GM19468 (cell line): Measurements from ENCODE around the gene BANF2.

Source experiments
- ATAC-seq: cut with Tn5 transposase; IDR thresholded peaks from one replicate; pipeline ENCODE4 v1.9.1; 2021; ENCODE audit warnings: mild to moderate bottlenecking, moderate library complexity, moderate number of reproducible peaks; ENCODE audit not compliant: unreplicated experiment; ENCODE audit errors: extremely low read depth

Gene BANF2

GRCh38 chr20:17663040-17663399, 36.7 kb upstream of the BANF2 start:
- ATAC-seq = no peak

GRCh38 chr20:17663486-17663885, 36.3 kb upstream of the BANF2 start:
- ATAC-seq = no peak

- ATAC-seq = no peak
These were observed 35.6 kb upstream of the BANF2 start for GRCh38 chr20:17664025-17664633.

- ATAC-seq = no peak
These were observed 34.0 kb upstream of the BANF2 start for GRCh38 chr20:17665756-17666155.

- no peak for ATAC-seq
These were observed 33.3 kb upstream of the BANF2 start for GRCh38 chr20:17666481-17666880.

GRCh38 chr20:17667445-17667844, 32.3 kb upstream of the BANF2 start:
- no peak for ATAC-seq

- ATAC-seq = no peak
These were observed 31.3 kb upstream of the BANF2 start for GRCh38 chr20:17668432-17668831.

- ATAC-seq = no peak
These were observed 30.3 kb upstream of the BANF2 start for GRCh38 chr20:17669306-17669931.

GRCh38 chr20:17671011-17671410, 28.8 kb upstream of the BANF2 start:
- ATAC-seq = no peak

- ATAC-seq = no peak
These were observed 28.2 kb upstream of the BANF2 start for GRCh38 chr20:17671565-17671964.

GRCh38 chr20:17673084-17673483, 26.7 kb upstream of the BANF2 start:
- ATAC-seq = no peak

GRCh38 chr20:17674722-17675518, 24.8 kb upstream of the BANF2 start:
- no peak for ATAC-seq

GRCh38 chr20:17675519-17676377, 24.0 kb upstream of the BANF2 start:
- ATAC-seq = no peak

GRCh38 chr20:17676378-17676759, 23.4 kb upstream of the BANF2 start:
- ATAC-seq = no peak

GRCh38 chr20:17676942-17677341, 22.8 kb upstream of the BANF2 start:
- ATAC-seq = no peak

- no peak for ATAC-seq
These were observed 21.5 kb upstream of the BANF2 start for GRCh38 chr20:17678295-17678694.

GRCh38 chr20:17678886-17679285, 20.9 kb upstream of the BANF2 start:
- ATAC-seq = no peak

GRCh38 chr20:17679941-17680835, 19.6 kb upstream of the BANF2 start:
- no peak for ATAC-seq

GRCh38 chr20:17680836-17681725, 18.7 kb upstream of the BANF2 start:
- no peak for ATAC-seq
